DND-41 (cell line): ENCODE results near the gene DNAJC27.

Experiments
- ATAC-seq: fragments of 200-7000 bp; cut with Tn5 transposase; 3 replicates; pipeline ENCODE4 v1.9.1; 2021; ENCODE audit warnings: low read depth; ENCODE audit not compliant: insufficient read depth
- DNase-seq: peaks from one replicate; pipeline ENCODE4 v3.0.0-alpha.2; 2020
- H2AFZ ChIP-seq: 2 replicates; pipeline ENCODE4 v1.6.0; 2012; ENCODE audit warnings: low read depth, low read length
- H3K27ac ChIP-seq: 2 replicates; pipeline ENCODE4 v1.5.1; 2012; ENCODE audit warnings: low read length, inconsistent platforms
- H3K27me3 ChIP-seq: fragments of 200-600 bp; sonication (generic); 2 replicates; pipeline ENCODE4 v1.6.0; 2012; ENCODE audit warnings: low read length, mild to moderate bottlenecking, inconsistent platforms; ENCODE audit not compliant: insufficient read depth, poor library complexity
- H3K36me3 ChIP-seq: 2 replicates; pipeline ENCODE4 v1.5.1; 2012; ENCODE audit warnings: low read length, inconsistent platforms; ENCODE audit not compliant: insufficient read depth
- H3K4me1 ChIP-seq: 2 replicates; pipeline ENCODE4 v1.5.1; 2012; ENCODE audit warnings: mild to moderate bottlenecking, low read length; ENCODE audit not compliant: insufficient read depth
- H3K4me2 ChIP-seq: 2 replicates; pipeline ENCODE4 v1.6.0; 2012; ENCODE audit warnings: mild to moderate bottlenecking, moderate library complexity, low read length, inconsistent platforms; ENCODE audit not compliant: insufficient read depth
- H3K4me3 ChIP-seq, 2 experiments: fragments of 200-600 bp in 1 of 2; shearing (Covaris generic) in 1 of 2; 2 replicates each; pipeline ENCODE4 v1.5.1; 2012 to 2016; ENCODE audit warnings: inconsistent platforms in 2 of 2, low read length in 2 of 2, mild to moderate bottlenecking in 2 of 2, low read depth in 1 of 2, moderate library complexity in 1 of 2
- H3K79me2 ChIP-seq: 2 replicates; pipeline ENCODE4 v1.6.0; 2012; ENCODE audit warnings: low read length, inconsistent platforms; ENCODE audit not compliant: insufficient read depth
- H3K9ac ChIP-seq: 2 replicates; pipeline ENCODE4 v1.6.0; 2012; ENCODE audit warnings: low read depth, mild to moderate bottlenecking, inconsistent platforms, low read length, moderate library complexity
- H3K9me3 ChIP-seq: 2 replicates; pipeline ENCODE4 v1.5.1; 2012; ENCODE audit warnings: low read length, moderate library complexity, mild to moderate bottlenecking, inconsistent platforms; ENCODE audit not compliant: insufficient read depth, severe bottlenecking
- H4K20me1 ChIP-seq: 2 replicates; pipeline ENCODE4 v1.6.0; 2012; ENCODE audit warnings: low read length; ENCODE audit not compliant: insufficient read depth
- CTCF ChIP-seq: IDR thresholded peaks from 2 replicates; pipeline ENCODE4 v1.5.1; 2012; ENCODE audit warnings: borderline replicate concordance, low read length, moderate library complexity, mild to moderate bottlenecking; ENCODE audit not compliant: poor library complexity, severe bottlenecking; ENCODE audit errors: extremely low read depth
- EZH2 ChIP-seq: IDR thresholded peaks from 3 replicates; pipeline ENCODE4 v1.6.1; 2012; ENCODE audit warnings: borderline replicate concordance, low read depth, mild to moderate bottlenecking, moderate library complexity, low read length, inconsistent platforms; ENCODE audit not compliant: severe bottlenecking

The DNAJC27 gene

DNA sequence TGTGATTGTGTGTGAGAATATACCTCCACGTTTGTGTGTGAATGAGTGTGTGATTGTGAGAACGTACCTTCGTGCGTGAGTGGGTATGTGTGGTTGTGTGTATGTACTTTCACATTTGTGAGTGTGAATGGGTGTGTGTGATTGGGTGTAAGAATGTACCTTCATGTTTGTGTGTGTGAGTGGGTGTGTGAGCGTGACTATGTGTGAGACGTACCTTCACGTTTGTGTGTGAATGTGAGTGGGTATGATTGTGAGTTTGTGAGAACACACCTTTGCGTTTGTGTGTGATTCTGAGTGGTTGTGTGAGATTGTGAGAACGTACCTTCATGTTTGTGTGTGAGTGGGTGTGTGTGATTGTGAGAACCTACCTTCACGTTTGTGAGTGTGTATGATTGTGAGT, 45.9 kb downstream of the DNAJC27 start:
- no peak overlapping the region for H3K4me3 ChIP-seq
- no peak overlapping the region for H3K9ac ChIP-seq
- no peak for DNase-seq
- no peak overlapping the region for H2AFZ ChIP-seq
- no peak for ATAC-seq
- no peaks in the 10 kb centered on the region for H3K27me3 ChIP-seq
- H3K4me1 ChIP-seq, result peaks cover 5% of the 10 kb centered on the region
- no peaks in the 10 kb centered on the region for H4K20me1 ChIP-seq
- H3K27ac ChIP-seq, result no peak overlapping the region
- no peaks in the 10 kb centered on the region for H3K36me3 ChIP-seq
- H3K9me3 ChIP-seq, result no peaks in the 10 kb centered on the region
- no peaks in the 10 kb centered on the region for H3K79me2 ChIP-seq
- no peak overlapping the region for H3K4me2 ChIP-seq
- TF ChIP-seq CTCF, result no peak
- no peak for TF ChIP-seq EZH2

- TF ChIP-seq EZH2 (no peak), CTCF (no peak)
- H2AFZ ChIP-seq, result no peak overlapping the region
- H3K4me1 ChIP-seq, result peaks cover 8% of the 10 kb centered on the region
Observed at GRCh38 chr2:24924732-24925131, 47.0 kb downstream of the DNAJC27 start.

GRCh38 chr2:24924266-24924665, 47.5 kb downstream of the DNAJC27 start:
- Histone ChIP-seq H2AFZ (no peak overlapping the region; the same call in 1 of the 2 replicates), H3K4me2 (no peak overlapping the region), H3K4me3 (no peak overlapping the region), H3K4me1 (peaks cover 11% of the 10 kb centered on the region), H3K27ac (no peak overlapping the region), H4K20me1 (no peaks in the 10 kb centered on the region), H3K27me3 (no peaks in the 10 kb centered on the region), H3K79me2 (peaks cover 5% of the 10 kb centered on the region), H3K9ac (no peak overlapping the region), H3K9me3 (no peaks in the 10 kb centered on the region), H3K36me3 (no peaks in the 10 kb centered on the region)
- TF ChIP-seq CTCF, result no peak
- no peak for TF ChIP-seq EZH2
- ATAC-seq (no peak), DNase-seq (no peak)

More at GRCh38 chr2:24924732-24925131, 47.0 kb downstream of the DNAJC27 start:
- ATAC-seq (no peak), DNase-seq (no peak)
- Histone ChIP-seq H3K4me3 (no peak overlapping the region), H3K27me3 (no peaks in the 10 kb centered on the region), H3K9ac (no peak overlapping the region), H3K27ac (no peak overlapping the region), H3K9me3 (no peaks in the 10 kb centered on the region), H3K4me2 (no peak overlapping the region), H3K36me3 (no peaks in the 10 kb centered on the region), H4K20me1 (no peaks in the 10 kb centered on the region), H3K79me2 (peaks cover under 1% of the 10 kb centered on the region; the same call in 1 of the 2 replicates)

DNA sequence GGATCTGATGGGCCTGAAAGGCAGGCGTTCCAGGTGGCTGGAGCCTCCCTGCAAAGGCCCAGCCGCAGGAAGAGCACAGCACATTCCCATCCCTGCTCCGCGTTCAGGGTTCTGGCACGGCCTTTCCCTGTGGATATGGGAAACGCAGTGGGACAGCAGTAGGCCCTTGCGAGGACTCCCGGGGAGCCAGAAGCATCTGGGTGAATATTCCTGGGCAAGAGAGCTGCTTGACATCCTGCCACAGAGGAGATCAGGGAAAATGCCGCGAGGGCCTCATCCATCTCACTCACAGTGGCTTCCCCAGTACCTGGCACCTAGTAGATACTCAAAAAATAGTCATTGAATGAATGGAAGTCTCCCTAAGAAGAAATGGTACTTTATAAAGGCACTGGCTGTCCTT, 48.6 kb downstream of the DNAJC27 start:
- Histone ChIP-seq H3K4me1 (peaks cover 22% of the 10 kb centered on the region), H3K27me3 (no peaks in the 10 kb centered on the region), H3K36me3 (peaks cover 7% of the 10 kb centered on the region), H3K9me3 (no peaks in the 10 kb centered on the region), H3K4me3 (no peak overlapping the region), H4K20me1 (peaks cover 11% of the 10 kb centered on the region; the same call in 1 of the 2 replicates), H2AFZ (no peak overlapping the region), H3K27ac (no peak overlapping the region), H3K79me2 (peaks cover 17% of the 10 kb centered on the region), H3K9ac (no peak overlapping the region), H3K4me2 (no peak overlapping the region)
- ATAC-seq, result no peak
- no peak for TF ChIP-seq EZH2
- TF ChIP-seq CTCF, result no peak
- no peak for DNase-seq
